GM18505 (cell line): ENCODE results near the gene RBPJ.

ENCODE experiments used
- ATAC-seq: cut with Tn5 transposase; IDR thresholded peaks from one replicate; pipeline ENCODE4 v1.9.1; 2021; ENCODE audit not compliant: unreplicated experiment
- POLR2A ChIP-seq: IDR thresholded peaks from 4 replicates; pipeline ENCODE4 v1.6.1; 2011; ENCODE audit warnings: borderline replicate concordance; ENCODE audit not compliant: insufficient read depth, insufficient read length; ENCODE audit errors: extremely low read depth

RBPJ gene

GRCh38 chr4:26468977-26469376 lies 148.2 kb downstream of the RBPJ start:
- TF ChIP-seq POLR2A, result no peak
- ATAC-seq, result no peak

GRCh38 chr4:26471890-26472289 lies 151.1 kb downstream of the RBPJ start:
- ATAC-seq, result no peak
- TF ChIP-seq POLR2A, result no peak

- TF ChIP-seq POLR2A, result no peak
- no peak for ATAC-seq
Measured at GRCh38 chr4:26473893-26474292, 153.1 kb downstream of the RBPJ start.

- no peak for ATAC-seq
- no peak for TF ChIP-seq POLR2A
Measured at GRCh38 chr4:26474551-26474950, 153.7 kb downstream of the RBPJ start.

GRCh38 chr4:26475716-26476115 lies 154.9 kb downstream of the RBPJ start:
- no peak for ATAC-seq

GRCh38 chr4:26476545-26476944 lies 155.7 kb downstream of the RBPJ start:
- no peak for TF ChIP-seq POLR2A
- ATAC-seq, result no peak

More at GRCh38 chr4:26475716-26476115, 154.9 kb downstream of the RBPJ start:
- TF ChIP-seq POLR2A, result no peak

GRCh38 chr4:26478330-26478729 lies 157.5 kb downstream of the RBPJ start:
- no peak for ATAC-seq
- TF ChIP-seq POLR2A, result no peak

GRCh38 chr4:26482508-26483462 lies 162.0 kb downstream of the RBPJ start:
- ATAC-seq, result no peak
- no peak for TF ChIP-seq POLR2A

GRCh38 chr4:26484032-26484515 lies 163.3 kb downstream of the RBPJ start:
- no peak for ATAC-seq
- no peak for TF ChIP-seq POLR2A

GRCh38 chr4:26484516-26484915 lies 163.7 kb downstream of the RBPJ start:
- no peak for TF ChIP-seq POLR2A
- ATAC-seq, result no peak
